ENCODE measurements around the gene MYO3A. TPM values are rescaled to one million over a fixed set of nuclear protein-coding genes. Genes with fewer than 3 reads are reported as not detected.

Gene MYO3A
- total RNA-seq, 1 experiment from 2014 or later: not detected

DNA sequence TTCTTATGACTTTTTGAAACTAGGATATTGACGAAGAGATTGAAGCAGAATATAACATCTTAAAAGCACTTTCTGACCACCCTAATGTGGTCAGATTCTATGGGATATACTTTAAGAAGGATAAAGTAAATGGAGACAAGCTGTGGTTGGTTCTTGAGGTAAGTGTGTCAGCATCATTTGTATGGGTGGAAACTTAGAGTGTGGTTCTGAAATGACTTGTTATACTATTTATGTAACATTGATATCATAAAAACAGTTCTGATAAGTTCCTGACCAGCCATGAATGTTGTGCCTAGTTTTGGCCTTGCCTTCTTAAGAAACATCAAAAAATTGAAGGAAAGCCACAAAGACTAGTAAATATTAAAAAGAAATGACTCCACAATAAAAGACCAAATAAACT is 20.8 kb downstream of the MYO3A start:
- no peaks in the 10 kb centered on the region for H3K27me3 Mint-ChIP-seq (ENCODE audit: insufficient read depth, unreplicated experiment)
- ChIA-PET POLR2A (no interaction called here), CTCF (no interaction called here)
- Histone ChIP-seq H3K27me3 (replicated peaks; ENCODE audit: control insufficient read depth, insufficient read depth, low read length) (no peaks in the 10 kb centered on the region), H3K4me1 (no peaks in the 10 kb centered on the region), H3K36me3 (ENCODE audit: control insufficient read depth, insufficient read depth, low read length) (no peaks in the 10 kb centered on the region), H3K4me3 (ENCODE audit: low read depth, low read length) (no peak overlapping the region), H3K9me3 (0 out of 2 replicates have a peak, but pooled peaks cover 5% of the 10 kb centered on the region)
- no peaks in the 10 kb centered on the region for H3K36me3 Mint-ChIP-seq (ENCODE audit: insufficient read depth, unreplicated experiment)
- DNase-seq: no peak
- intact Hi-C loops (cut with micrococcal nuclease; ENCODE audit: unreplicated experiment): no loop called here
- no peaks in the 10 kb centered on the region for H3K9me3 Mint-ChIP-seq (ENCODE audit: unreplicated experiment)
- TF ChIP-seq, protein P1, sequence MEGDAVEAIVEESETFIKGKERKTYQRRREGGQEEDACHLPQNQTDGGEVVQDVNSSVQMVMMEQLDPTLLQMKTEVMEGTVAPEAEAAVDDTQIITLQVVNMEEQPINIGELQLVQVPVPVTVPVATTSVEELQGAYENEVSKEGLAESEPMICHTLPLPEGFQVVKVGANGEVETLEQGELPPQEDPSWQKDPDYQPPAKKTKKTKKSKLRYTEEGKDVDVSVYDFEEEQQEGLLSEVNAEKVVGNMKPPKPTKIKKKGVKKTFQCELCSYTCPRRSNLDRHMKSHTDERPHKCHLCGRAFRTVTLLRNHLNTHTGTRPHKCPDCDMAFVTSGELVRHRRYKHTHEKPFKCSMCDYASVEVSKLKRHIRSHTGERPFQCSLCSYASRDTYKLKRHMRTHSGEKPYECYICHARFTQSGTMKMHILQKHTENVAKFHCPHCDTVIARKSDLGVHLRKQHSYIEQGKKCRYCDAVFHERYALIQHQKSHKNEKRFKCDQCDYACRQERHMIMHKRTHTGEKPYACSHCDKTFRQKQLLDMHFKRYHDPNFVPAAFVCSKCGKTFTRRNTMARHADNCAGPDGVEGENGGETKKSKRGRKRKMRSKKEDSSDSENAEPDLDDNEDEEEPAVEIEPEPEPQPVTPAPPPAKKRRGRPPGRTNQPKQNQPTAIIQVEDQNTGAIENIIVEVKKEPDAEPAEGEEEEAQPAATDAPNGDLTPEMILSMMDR (IDR thresholded peaks at IDR 0.05; ENCODE audit: insufficient read depth in 1 of 2, low read depth in 1 of 2, low read length in 1 of 2, severe bottlenecking in 1 of 2, unreplicated experiment in 1 of 2): no peak
- no peaks in the 10 kb centered on the region for H3K4me1 Mint-ChIP-seq (ENCODE audit: low read depth, unreplicated experiment)
- H3K4me3 Mint-ChIP-seq (ENCODE audit: unreplicated experiment): no peak overlapping the region
- H3K27ac Mint-ChIP-seq (ENCODE audit: unreplicated experiment): no peak overlapping the region
- BruUV-seq (replicated peaks): no TSS peak

- Mint-ChIP-seq H3K36me3 (ENCODE audit: insufficient read depth, unreplicated experiment) (no peaks in the 10 kb centered on the region), H3K4me1 (ENCODE audit: low read depth, unreplicated experiment) (no peaks in the 10 kb centered on the region), H3K27ac (ENCODE audit: unreplicated experiment) (no peak overlapping the region), H3K9me3 (ENCODE audit: unreplicated experiment) (no peaks in the 10 kb centered on the region), H3K27me3 (ENCODE audit: insufficient read depth, unreplicated experiment) (no peaks in the 10 kb centered on the region), H3K4me3 (ENCODE audit: unreplicated experiment) (no peak overlapping the region)
- H3K27me3 ChIP-seq (replicated peaks; ENCODE audit: control insufficient read depth, insufficient read depth, low read length): no peaks in the 10 kb centered on the region
- 0 out of 2 replicates have a peak, but pooled peaks cover 5% of the 10 kb centered on the region for H3K9me3 ChIP-seq
- TF ChIP-seq, protein P1 (IDR thresholded peaks at IDR 0.05; ENCODE audit: insufficient read depth in 1 of 2, low read depth in 1 of 2, low read length in 1 of 2, severe bottlenecking in 1 of 2, unreplicated experiment in 1 of 2): no peak
- no peak overlapping the region for H3K4me3 ChIP-seq (ENCODE audit: low read depth, low read length)
- ChIA-PET CTCF (no interaction called here), POLR2A (no interaction called here)
- H3K36me3 ChIP-seq (ENCODE audit: control insufficient read depth, insufficient read depth, low read length): no peaks in the 10 kb centered on the region
- intact Hi-C loops (cut with micrococcal nuclease; ENCODE audit: unreplicated experiment): no loop called here
- no peak for DNase-seq
- BruUV-seq (replicated peaks): no TSS peak
- H3K4me1 ChIP-seq: no peaks in the 10 kb centered on the region
These were observed 25.7 kb downstream of the MYO3A start for GRCh38 chr10:25959540-25960232.

- no peak overlapping the region for H3K4me3 Mint-ChIP-seq (ENCODE audit: unreplicated experiment)
- CTCF ChIA-PET: no interaction called here
- H3K9me3 ChIP-seq: no peaks in the 10 kb centered on the region
- TF ChIP-seq, protein P1 (IDR thresholded peaks at IDR 0.05; ENCODE audit: insufficient read depth in 1 of 2, low read depth in 1 of 2, low read length in 1 of 2, severe bottlenecking in 1 of 2, unreplicated experiment in 1 of 2): no peak
- no peak overlapping the region for H3K4me3 ChIP-seq (ENCODE audit: low read depth, low read length)
- peaks cover 3% of the 10 kb centered on the region for H3K27me3 Mint-ChIP-seq (ENCODE audit: insufficient read depth, unreplicated experiment)
- no peak overlapping the region for H3K27ac Mint-ChIP-seq (ENCODE audit: unreplicated experiment)
- no peaks in the 10 kb centered on the region for H3K36me3 ChIP-seq (ENCODE audit: control insufficient read depth, insufficient read depth, low read length)
- DNase-seq: no peak
- H3K4me1 ChIP-seq: no peaks in the 10 kb centered on the region
- H3K4me1 Mint-ChIP-seq (ENCODE audit: low read depth, unreplicated experiment): no peaks in the 10 kb centered on the region
- POLR2A ChIA-PET: no interaction called here
- no peaks in the 10 kb centered on the region for H3K36me3 Mint-ChIP-seq (ENCODE audit: insufficient read depth, unreplicated experiment)
- BruUV-seq (replicated peaks): no TSS peak
- intact Hi-C loops (cut with micrococcal nuclease; ENCODE audit: unreplicated experiment): no loop called here
- no peaks in the 10 kb centered on the region for H3K27me3 ChIP-seq (replicated peaks; ENCODE audit: control insufficient read depth, insufficient read depth, low read length)
- H3K9me3 Mint-ChIP-seq (ENCODE audit: unreplicated experiment): no peaks in the 10 kb centered on the region
These were observed 31.6 kb downstream of the MYO3A start for GRCh38 chr10:25965584-25965983.

All from Caco-2 (cell line).